Activated CD8-positive, alpha-beta T cell treated with anti-CD3 and anti-CD28 coated beads for 36 hours (primary cell): ENCODE data around the gene OR10C1. TPM values are rescaled to one million over a fixed set of nuclear protein-coding genes. Genes with fewer than 3 reads are reported as not detected.
"Not testable (repeated sequence)": the region's sequence is repeated elsewhere in the genome, so short reads cannot be mapped to it uniquely, and the experiment has no call there.

Experiments
- ATAC-seq: fragments of 200-7000 bp; cut with Tn5 transposase; one replicate; pipeline ENCODE4 v1.10.0; 2021; ENCODE audit warnings: mild to moderate bottlenecking, moderate library complexity
- CTCF ChIA-PET: fragments of 350-600 bp; sonication (Branson Sonifier 250); formaldehyde crosslinking; loops from one replicate; lab custom pipeline; 2021; ENCODE audit warnings: antibody characterized with exemption; lab: Charles Lee
- POLR2A ChIA-PET: fragments of 350-600 bp; sonication (Branson Sonifier 250); formaldehyde crosslinking; loops from one replicate; lab custom pipeline; 2021; ENCODE audit warnings: antibody characterized with exemption; lab: Charles Lee
- DNase-seq: peaks from one replicate; pipeline ENCODE4 v3.0.0-alpha.2; 2020
- H3K27ac Mint-ChIP-seq: one replicate; pipeline ENCODE4 v1.8.0; 2021; ENCODE audit warnings: mild to moderate bottlenecking, mixed read lengths
- H3K27me3 Mint-ChIP-seq: one replicate; pipeline ENCODE4 v1.8.0; 2021; ENCODE audit warnings: mixed read lengths
- H3K36me3 Mint-ChIP-seq: one replicate; pipeline ENCODE4 v1.8.0; 2021; ENCODE audit warnings: low read depth, mixed read lengths
- H3K4me1 Mint-ChIP-seq: one replicate; pipeline ENCODE4 v1.8.0; 2021; ENCODE audit warnings: low read depth, mixed read lengths
- H3K4me3 Mint-ChIP-seq: one replicate; pipeline ENCODE4 v1.8.0; 2021; ENCODE audit warnings: mild to moderate bottlenecking, moderate library complexity, mixed read lengths
- H3K9me3 Mint-ChIP-seq: one replicate; pipeline ENCODE4 v1.8.0; 2021; ENCODE audit warnings: mixed read lengths
- intact Hi-C: fragments of 100-400 bp; cut with micrococcal nuclease; formaldehyde crosslinking; loops from one replicate; pipeline ENCODE4 v1.10.0; 2022
- total RNA-seq, 2 experiments: library from RNA; stranded (reverse); gene quantifications; one replicate each; pipeline ENCODE4 v1.2.3, GENCODE V29; 2021
- TF ChIP-seq, protein P1 (sequence below): fragments of 200-600 bp; IDR thresholded peaks from one replicate; pipeline ENCODE4 v1.8.0; 2022; ENCODE audit warnings: antibody characterized with exemption, mild to moderate bottlenecking

OR10C1 gene
- total RNA-seq, 2 experiments from 2014 or later = not detected

DNA sequence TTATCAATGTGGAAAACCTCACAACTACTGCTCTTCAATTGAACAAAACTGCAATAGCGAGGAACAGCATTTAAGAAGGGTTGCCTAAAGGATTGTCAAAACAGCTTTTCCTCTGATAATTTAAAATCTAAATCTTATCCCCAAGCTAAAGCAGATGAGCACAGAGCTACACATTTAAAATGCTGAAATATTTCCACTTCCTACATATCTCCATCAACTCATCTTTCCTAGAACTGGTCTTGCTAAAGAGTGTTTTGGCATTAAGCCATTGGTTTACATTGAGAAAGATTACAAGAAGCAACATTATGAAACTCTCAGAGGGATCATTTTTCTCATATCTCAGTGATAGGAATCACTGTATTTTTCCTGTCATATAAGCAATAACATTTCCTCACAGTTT, 3.6 kb downstream of the OR10C1 start:
- DNase-seq (no peak), ATAC-seq (no peak)
- TF ChIP-seq, protein P1, sequence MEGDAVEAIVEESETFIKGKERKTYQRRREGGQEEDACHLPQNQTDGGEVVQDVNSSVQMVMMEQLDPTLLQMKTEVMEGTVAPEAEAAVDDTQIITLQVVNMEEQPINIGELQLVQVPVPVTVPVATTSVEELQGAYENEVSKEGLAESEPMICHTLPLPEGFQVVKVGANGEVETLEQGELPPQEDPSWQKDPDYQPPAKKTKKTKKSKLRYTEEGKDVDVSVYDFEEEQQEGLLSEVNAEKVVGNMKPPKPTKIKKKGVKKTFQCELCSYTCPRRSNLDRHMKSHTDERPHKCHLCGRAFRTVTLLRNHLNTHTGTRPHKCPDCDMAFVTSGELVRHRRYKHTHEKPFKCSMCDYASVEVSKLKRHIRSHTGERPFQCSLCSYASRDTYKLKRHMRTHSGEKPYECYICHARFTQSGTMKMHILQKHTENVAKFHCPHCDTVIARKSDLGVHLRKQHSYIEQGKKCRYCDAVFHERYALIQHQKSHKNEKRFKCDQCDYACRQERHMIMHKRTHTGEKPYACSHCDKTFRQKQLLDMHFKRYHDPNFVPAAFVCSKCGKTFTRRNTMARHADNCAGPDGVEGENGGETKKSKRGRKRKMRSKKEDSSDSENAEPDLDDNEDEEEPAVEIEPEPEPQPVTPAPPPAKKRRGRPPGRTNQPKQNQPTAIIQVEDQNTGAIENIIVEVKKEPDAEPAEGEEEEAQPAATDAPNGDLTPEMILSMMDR = no peak
- no peak overlapping the region for H3K4me3 Mint-ChIP-seq
- peaks cover 36% of the 10 kb centered on the region for H3K27me3 Mint-ChIP-seq
- POLR2A ChIA-PET = no interaction called here
- H3K4me1 Mint-ChIP-seq = no peaks in the 10 kb centered on the region
- CTCF ChIA-PET = no interaction called here
- no peaks in the 10 kb centered on the region for H3K9me3 Mint-ChIP-seq
- intact Hi-C loops = no loop called here
- no peaks in the 10 kb centered on the region for H3K36me3 Mint-ChIP-seq
- no peak overlapping the region for H3K27ac Mint-ChIP-seq

DNA sequence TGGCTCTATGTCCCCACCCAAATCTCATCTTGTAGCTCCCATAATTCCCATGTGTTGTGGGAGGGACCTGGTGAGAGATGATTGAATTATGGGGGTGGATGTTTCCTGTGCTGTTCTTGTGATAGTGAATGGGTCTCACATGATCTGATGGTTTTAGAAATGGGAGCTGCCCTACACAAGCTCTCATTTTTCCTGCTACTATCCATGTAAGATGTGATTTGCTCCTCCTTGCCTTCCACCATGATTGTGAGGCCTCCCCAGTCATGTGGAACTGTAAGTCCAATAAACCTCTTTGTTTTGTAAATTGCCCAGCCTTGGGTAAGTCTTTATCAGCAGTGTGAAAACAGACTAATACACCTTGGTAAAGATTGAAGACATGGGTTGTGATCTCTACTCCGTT, 4.9 kb downstream of the OR10C1 start:
- H3K4me1 Mint-ChIP-seq, H3K9me3 Mint-ChIP-seq, H3K4me3 Mint-ChIP-seq, DNase-seq, ATAC-seq, POLR2A ChIA-PET, H3K36me3 Mint-ChIP-seq, CTCF ChIA-PET, intact Hi-C loops, H3K27ac Mint-ChIP-seq: not testable (repeated sequence)
- peaks cover 39% of the 10 kb centered on the region for H3K27me3 Mint-ChIP-seq

DNA sequence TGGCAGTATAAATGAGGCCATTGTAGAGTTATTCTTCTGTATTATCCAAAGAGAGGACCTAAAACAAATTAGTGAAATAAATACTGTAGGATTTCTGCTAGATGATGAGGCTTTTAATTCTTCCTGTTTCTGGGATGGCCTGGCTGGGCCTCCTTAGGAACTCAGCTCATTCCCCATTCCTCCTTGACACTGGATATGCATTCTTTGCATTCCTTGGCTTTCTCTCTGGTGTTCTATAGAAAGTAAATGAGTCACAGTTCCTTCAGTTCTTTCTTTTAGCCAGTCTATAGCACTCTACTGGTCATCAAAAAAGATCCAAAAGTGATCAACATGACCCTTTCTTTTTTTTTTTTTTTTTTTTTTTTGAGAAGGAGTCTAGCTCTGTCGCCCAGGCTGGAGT, 8.6 kb downstream of the OR10C1 start:
- ChIA-PET POLR2A (no interaction called here), CTCF (no interaction called here)
- intact Hi-C loops = no loop called here

DNA sequence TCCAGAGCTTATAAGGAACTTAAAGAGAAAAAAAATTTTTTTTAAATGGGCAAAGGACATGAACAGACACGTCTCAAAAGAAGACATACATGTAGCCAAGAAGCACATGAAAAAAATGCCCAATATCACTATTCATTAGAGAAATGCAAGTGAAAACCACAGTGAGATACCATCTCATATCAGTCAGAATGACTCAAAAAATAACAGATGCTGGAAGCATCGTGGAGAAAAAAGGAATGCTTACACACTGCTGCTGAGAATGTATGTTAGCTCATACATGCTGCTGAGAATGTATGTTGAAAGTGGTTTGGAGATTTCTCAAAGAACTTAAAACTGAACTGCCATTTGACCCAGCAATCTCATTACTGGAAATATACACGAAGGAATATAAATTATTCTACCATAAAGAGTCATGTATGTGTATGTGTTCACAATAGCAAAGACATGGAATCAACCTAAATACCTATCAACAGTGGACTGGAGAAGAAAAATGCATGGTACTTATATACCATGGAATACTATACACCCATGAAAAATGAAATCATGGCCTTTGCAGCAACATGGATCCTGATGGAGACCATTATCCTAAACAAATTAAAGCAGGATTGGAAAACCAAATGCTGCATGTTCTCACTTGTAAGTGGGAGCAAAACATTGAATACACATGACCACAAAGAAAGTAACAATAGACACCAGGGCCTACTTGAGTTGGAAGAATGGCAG, 12.5 kb downstream of the OR10C1 start:
- Mint-ChIP-seq H3K36me3 (no peaks in the 10 kb centered on the region), H3K9me3 (peaks cover 2% of the 10 kb centered on the region), H3K27me3 (peaks cover 19% of the 10 kb centered on the region), H3K27ac (no peak overlapping the region), H3K4me1 (no peaks in the 10 kb centered on the region), H3K4me3 (no peak overlapping the region)
- intact Hi-C loops = no loop called here
- ATAC-seq = no peak
- CTCF ChIA-PET = no interaction called here
- TF ChIP-seq, protein P1 = no peak
- POLR2A ChIA-PET = no interaction called here
- DNase-seq = no peak

More for the DNA sequence above, 8.6 kb downstream of the OR10C1 start:
- no peak overlapping the region for H3K27ac Mint-ChIP-seq
- peaks cover 2% of the 10 kb centered on the region for H3K9me3 Mint-ChIP-seq
- peaks cover 25% of the 10 kb centered on the region for H3K27me3 Mint-ChIP-seq
- ATAC-seq (no peak), DNase-seq (no peak)
- no peak overlapping the region for H3K4me3 Mint-ChIP-seq
- H3K4me1 Mint-ChIP-seq = no peaks in the 10 kb centered on the region
- no peaks in the 10 kb centered on the region for H3K36me3 Mint-ChIP-seq
- TF ChIP-seq, protein P1 = no peak

DNA sequence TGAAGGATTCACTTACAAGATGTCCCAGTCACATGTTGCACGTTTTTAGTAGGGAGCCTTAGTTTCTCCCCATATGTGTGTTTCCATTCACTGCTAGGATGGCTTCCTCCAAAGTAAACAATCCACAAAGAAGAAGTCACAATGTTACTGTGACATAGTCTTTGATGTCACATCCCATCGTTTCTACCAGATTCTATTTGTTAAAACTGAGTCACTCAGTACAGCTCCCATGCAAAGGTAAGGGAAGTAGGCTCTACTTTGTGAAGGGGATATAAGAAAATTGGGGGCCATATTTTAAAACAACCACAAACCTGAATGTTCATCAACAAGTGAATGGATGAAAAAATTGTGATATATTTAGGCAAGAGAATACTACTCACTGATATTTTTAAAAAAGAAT, 17.9 kb downstream of the OR10C1 start, which contains the start of the genes OR11A1 and OR2H1:
OR11A1 (minus strand) TSS at position 101 of the 400 bp plus-strand sequence. CDS start 29,430 bp downstream, outside the sequence.
OR2H1 (plus strand) TSS at position 185 of the 400 bp plus-strand sequence. CDS start 4,615 bp downstream, outside the sequence.
- TF ChIP-seq, protein P1 = no peak
- intact Hi-C loops = no loop called here
- no peaks in the 10 kb centered on the region for H3K4me1 Mint-ChIP-seq
- ATAC-seq = no peak
- no peak within 1 kb of the TSS for H3K27ac Mint-ChIP-seq
- ChIA-PET POLR2A (no interaction called here), CTCF (no interaction called here)
- H3K36me3 Mint-ChIP-seq = no peaks in the 10 kb centered on the region
- H3K27me3 Mint-ChIP-seq = peaks cover 10% of the 10 kb centered on the region
- H3K4me3 Mint-ChIP-seq = no peak within 1 kb of the TSS
- DNase-seq = no peak
- no peaks in the 10 kb centered on the region for H3K9me3 Mint-ChIP-seq
